Activated T-helper 1 cell treated with Interleukin-2 at 50 U/mL for 16 hours (primary cell): ENCODE measurements around the gene LUC7L2.
"Not testable (repeated sequence)": the region's sequence is repeated elsewhere in the genome, so short reads cannot be mapped to it uniquely, and the experiment has no call there.

ENCODE experiments used
- DNase-seq: peaks from one replicate; pipeline ENCODE4 v3.0.0-alpha.2; 2020; ENCODE audit warnings: low read depth

Gene LUC7L2

DNA sequence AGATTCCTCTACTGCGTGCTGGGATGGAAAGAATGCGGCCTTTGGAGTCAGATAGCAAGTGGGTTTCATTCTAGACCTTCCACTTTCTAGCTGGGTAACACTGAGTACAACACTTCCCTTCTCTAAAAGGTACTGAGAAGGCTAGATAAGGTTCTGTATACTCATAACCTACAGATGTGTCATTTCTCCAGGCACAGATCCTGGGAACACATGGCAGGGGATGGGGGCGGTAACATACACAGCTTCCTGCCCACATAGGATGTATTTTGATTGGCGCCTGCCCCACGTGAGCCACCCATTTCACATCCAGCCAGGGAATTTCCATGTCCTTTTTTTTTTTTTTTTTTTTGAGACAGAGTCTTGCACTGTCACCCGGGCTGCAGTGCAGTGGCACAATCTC lies 91.9 kb downstream of the LUC7L2 start:
- no peak for DNase-seq

DNA sequence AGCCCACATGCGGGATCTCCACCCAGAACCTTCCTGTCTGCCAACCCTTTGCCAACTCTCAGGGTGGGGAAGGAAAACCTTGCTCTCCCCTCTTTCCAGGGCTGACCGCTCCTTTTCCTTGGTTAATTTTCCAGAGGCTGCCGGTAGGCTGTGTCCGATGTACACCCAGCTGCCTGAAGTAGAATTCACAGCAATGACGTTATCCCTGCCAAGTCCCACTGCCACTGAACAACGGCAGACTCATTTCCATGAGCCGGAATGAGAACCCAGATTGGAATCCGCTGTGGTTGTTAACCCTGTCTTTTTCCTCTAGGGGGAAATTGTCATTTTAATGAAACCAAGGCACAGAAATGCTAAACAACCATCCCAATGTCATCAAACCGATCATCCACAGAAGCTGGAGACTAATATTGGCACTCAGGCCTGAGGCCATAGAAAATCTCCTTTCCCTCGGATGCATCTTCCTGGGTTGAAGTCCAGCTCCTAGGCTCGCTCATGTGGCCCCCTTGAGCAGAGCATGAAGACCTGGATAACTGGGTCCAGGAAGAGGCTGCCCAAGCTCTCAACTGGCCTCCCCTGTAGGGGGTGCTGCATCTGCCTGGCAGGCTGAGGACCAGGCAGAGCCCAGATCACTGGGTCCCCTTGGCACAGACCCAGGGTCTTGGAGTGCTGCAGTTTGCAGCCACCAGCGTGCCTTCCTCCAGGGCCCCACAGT lies 93.4 kb downstream of the LUC7L2 start:
- no peak for DNase-seq

DNA sequence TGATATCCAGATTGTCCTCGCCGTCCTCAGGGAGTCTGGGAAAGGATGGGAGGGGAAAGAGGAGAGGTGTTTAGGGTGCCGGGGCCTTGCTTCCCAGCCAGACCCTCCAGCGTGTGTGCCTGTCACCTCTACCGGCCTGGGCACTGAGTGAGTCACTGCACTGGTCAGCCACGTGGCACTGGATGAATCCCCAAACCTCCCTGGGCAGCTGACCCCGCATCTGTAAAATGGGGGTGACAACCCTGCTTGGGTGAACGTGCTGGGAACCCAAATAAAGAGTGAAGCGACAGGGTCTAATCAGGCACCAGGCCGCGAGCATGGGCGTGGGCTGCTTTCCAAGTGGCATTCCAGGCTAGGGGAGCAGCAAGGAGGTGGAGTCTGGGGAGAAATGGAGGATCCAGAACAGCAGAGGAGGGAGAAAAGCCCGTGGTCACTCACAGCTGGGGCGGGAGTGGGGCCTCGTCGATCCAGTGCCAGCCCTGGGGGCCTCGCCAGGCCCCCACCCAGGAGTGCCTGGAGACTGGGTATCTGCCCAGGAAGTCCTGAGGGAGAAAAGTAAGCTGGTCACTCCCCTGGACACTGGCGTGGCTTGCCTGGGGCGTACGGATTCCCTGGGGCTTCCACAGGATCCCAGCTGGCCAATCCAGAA lies 94.1 kb downstream of the LUC7L2 start:
- DNase-seq: no peak

DNA sequence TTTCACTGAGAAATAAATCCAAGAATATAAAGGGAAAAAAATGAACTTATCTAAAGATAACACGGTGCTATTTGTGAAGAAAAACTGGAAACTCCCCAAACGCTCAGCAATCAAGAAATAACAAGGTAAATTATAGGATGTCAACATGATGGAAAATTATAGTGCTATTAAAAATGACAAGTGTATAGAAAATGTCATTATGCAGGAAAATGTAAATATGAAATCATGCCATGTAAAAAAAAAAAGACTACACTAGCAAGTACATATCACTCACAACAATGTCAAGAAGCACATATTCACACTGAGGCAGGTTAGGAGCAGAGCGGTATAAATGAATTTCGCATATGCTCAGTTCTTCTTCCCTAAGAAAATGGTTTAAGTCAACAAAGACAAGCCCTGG lies 96.1 kb downstream of the LUC7L2 start:
- DNase-seq: no peak

- DNase-seq: no peak
These were observed 96.8 kb downstream of the LUC7L2 start for GRCh38 chr7:139456511-139456910.

GRCh38 chr7:139457153-139457946 lies 97.7 kb downstream of the LUC7L2 start:
- no peak for DNase-seq

- DNase-seq: not testable (repeated sequence)
These were observed 103.7 kb downstream of the LUC7L2 start for GRCh38 chr7:139463421-139463820.

DNA sequence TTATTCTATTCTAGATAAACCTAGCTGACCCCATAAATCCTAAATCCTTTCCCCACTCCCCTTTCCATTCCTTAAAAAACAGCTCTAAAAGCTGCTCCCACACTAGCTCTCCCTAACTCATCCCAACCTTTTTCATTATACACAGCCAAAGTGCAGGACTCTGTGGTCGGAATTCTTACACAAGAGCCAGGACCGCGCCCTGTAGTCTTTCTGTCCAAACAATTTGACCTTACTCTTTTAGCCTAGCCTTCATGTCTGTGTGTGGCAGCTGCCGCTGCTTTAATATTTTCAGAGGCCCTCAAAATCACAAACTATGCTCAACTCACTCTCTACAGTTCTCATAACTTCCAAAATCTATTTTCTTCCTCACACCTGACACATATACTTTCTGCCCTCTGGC lies 104.8 kb downstream of the LUC7L2 start:
- DNase-seq: not testable (repeated sequence)

DNA sequence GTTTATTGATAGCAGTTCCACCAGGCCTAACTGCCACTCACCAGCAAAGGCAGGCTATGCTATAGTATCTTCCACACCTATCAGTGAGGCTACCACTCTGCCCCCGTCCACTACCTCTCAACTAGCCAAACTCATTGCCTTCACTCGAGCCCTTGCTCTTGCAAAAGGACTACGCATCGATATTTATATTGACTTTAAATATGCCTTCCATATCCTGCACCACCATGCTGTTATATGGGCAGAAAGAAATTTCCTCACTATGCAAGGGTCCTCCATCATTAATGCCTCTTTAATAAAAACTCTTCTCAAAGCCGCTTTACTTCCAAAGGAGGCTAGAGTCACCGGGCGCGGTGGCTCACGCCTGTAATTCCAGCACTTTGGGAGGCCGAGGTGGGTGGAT lies 105.4 kb downstream of the LUC7L2 start:
- not testable (repeated sequence) for DNase-seq

- not testable (repeated sequence) for DNase-seq
These were observed 108.0 kb downstream of the LUC7L2 start for GRCh38 chr7:139467729-139468128.

DNA sequence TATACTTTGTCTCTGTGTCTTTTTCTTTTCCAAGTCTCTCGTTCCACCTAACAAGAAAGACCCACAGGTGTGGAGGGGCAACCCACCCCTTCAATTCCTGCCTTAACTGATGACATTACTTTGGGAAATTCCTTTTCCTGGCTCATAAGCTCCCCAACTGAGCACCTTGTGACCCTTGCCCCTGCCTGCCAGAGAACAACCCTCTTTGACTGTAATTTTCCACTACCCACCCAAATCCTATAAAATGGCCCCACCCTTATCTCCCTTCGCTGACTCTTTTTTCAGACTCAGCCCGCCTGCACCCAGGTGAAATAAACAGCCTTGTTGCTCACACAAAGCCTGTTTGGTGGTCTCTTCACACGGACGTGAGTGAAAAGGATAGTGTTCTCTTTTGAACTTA lies 108.6 kb downstream of the LUC7L2 start:
- not testable (repeated sequence) for DNase-seq

GRCh38 chr7:139471740-139472353 lies 112.2 kb downstream of the LUC7L2 start:
- no peak for DNase-seq
